ENCODE results near the gene AOAH. TPM values are rescaled to one million over a fixed set of nuclear protein-coding genes. Genes with fewer than 3 reads are reported as not detected.

The AOAH gene
- total and polyA plus RNA-seq, 2 donors from 2014 or later: 2.7 to 24.7 TPM

DNA sequence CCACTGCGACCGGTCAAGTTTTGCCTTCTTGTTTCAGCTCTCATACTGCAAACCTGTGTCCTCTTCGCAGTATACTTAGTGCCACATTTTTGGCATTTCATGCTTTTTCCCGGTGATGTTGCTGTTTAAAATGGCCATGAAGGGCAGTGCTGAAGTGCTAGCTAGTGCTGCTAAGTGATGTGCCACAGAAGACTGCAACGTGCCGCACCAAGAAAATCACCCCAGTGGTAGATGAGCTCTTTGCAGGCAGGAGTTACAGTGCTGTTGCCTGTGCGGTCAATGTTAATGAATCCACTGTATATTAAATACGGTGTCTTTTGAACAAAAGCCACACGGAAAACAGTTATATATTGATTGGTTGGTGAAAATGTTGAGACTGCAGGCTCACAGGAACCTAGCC, 214.3 kb downstream of the AOAH start:
- no peak overlapping the region for H3K27ac ChIP-seq (ENCODE audit: low read depth in 2 of 2, low read length in 2 of 2)
- no peaks in the 10 kb centered on the region for H3K4me1 ChIP-seq (ENCODE audit: control insufficient read depth in 2 of 3, insufficient read depth in 2 of 3, low read depth in 1 of 3, low read length in 3 of 3)
- intact Hi-C loops (cut with DNase I): no loop called here
- TF ChIP-seq, protein P1, sequence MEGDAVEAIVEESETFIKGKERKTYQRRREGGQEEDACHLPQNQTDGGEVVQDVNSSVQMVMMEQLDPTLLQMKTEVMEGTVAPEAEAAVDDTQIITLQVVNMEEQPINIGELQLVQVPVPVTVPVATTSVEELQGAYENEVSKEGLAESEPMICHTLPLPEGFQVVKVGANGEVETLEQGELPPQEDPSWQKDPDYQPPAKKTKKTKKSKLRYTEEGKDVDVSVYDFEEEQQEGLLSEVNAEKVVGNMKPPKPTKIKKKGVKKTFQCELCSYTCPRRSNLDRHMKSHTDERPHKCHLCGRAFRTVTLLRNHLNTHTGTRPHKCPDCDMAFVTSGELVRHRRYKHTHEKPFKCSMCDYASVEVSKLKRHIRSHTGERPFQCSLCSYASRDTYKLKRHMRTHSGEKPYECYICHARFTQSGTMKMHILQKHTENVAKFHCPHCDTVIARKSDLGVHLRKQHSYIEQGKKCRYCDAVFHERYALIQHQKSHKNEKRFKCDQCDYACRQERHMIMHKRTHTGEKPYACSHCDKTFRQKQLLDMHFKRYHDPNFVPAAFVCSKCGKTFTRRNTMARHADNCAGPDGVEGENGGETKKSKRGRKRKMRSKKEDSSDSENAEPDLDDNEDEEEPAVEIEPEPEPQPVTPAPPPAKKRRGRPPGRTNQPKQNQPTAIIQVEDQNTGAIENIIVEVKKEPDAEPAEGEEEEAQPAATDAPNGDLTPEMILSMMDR (IDR thresholded peaks at IDR 0.05; ENCODE audit: borderline replicate concordance, extremely low read depth, insufficient read depth): no peak
- DNase-seq: no peak
- no peak overlapping the region for H3K9ac ChIP-seq (ENCODE audit: low read length in 3 of 3)
- FAIRE-seq: no peak
- no peaks in the 10 kb centered on the region for H3K36me3 ChIP-seq (ENCODE audit: control insufficient read depth in 2 of 3, insufficient read depth in 3 of 3, low read length in 3 of 3)
- no peaks in the 10 kb centered on the region for H3K27me3 ChIP-seq (ENCODE audit: control insufficient read depth, insufficient read depth, low read length)
- no peaks in the 10 kb centered on the region for H3K9me3 ChIP-seq (ENCODE audit: control insufficient read depth in 2 of 3, insufficient read depth in 1 of 3, low read length in 3 of 3)
- no peak overlapping the region for H3K4me3 ChIP-seq (ENCODE audit: low read length in 3 of 3)

GRCh38 chr7:36507475-36508440, 216.5 kb downstream of the AOAH start:
- no peaks in the 10 kb centered on the region for H3K36me3 ChIP-seq (ENCODE audit: control insufficient read depth in 2 of 3, insufficient read depth in 3 of 3, low read length in 3 of 3)
- no peak overlapping the region for H3K27ac ChIP-seq (ENCODE audit: low read depth in 2 of 2, low read length in 2 of 2)
- H3K9me3 ChIP-seq (ENCODE audit: control insufficient read depth in 2 of 3, insufficient read depth in 1 of 3, low read length in 3 of 3): no peaks in the 10 kb centered on the region
- H3K4me3 ChIP-seq (ENCODE audit: low read length in 3 of 3): no peak overlapping the region
- no peak for DNase-seq
- H3K4me1 ChIP-seq (ENCODE audit: control insufficient read depth in 2 of 3, insufficient read depth in 2 of 3, low read depth in 1 of 3, low read length in 3 of 3): no peaks in the 10 kb centered on the region
- intact Hi-C loops (cut with DNase I): no loop called here
- FAIRE-seq: no peak
- H3K9ac ChIP-seq (ENCODE audit: low read length in 3 of 3): no peak overlapping the region
- no peaks in the 10 kb centered on the region for H3K27me3 ChIP-seq (ENCODE audit: control insufficient read depth, insufficient read depth, low read length)
- TF ChIP-seq, protein P1 (IDR thresholded peaks at IDR 0.05; ENCODE audit: borderline replicate concordance, extremely low read depth, insufficient read depth): no peak

DNA sequence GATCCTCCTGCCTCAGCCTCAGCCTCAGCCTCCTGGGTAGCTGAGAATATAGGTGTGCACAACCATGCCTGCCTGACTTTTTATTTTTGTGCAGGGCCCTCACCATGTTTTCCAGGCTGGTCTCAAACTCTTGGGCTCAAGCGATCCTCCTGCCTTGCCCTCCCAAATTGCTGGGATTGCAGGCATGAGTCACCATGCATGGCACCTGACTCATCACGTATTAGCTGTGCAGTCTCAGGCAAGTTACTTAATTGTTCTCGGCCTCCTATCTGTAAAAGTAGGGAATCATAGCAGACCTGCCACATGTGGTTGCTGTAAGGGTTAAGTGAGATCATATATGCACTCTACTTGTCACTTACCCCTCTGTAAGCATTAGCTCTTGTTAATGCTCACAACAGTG, 217.5 kb downstream of the AOAH start:
- Histone ChIP-seq H3K27ac (ENCODE audit: low read depth in 2 of 2, low read length in 2 of 2) (no peak overlapping the region), H3K9ac (ENCODE audit: low read length in 3 of 3) (no peak overlapping the region), H3K36me3 (ENCODE audit: control insufficient read depth in 2 of 3, insufficient read depth in 3 of 3, low read length in 3 of 3) (no peaks in the 10 kb centered on the region), H3K4me3 (ENCODE audit: low read length in 3 of 3) (no peak overlapping the region), H3K4me1 (ENCODE audit: control insufficient read depth in 2 of 3, insufficient read depth in 2 of 3, low read depth in 1 of 3, low read length in 3 of 3) (no peaks in the 10 kb centered on the region), H3K9me3 (ENCODE audit: control insufficient read depth in 2 of 3, insufficient read depth in 1 of 3, low read length in 3 of 3) (no peaks in the 10 kb centered on the region), H3K27me3 (ENCODE audit: control insufficient read depth, insufficient read depth, low read length) (no peaks in the 10 kb centered on the region)
- DNase-seq (no peak), FAIRE-seq (no peak)
- intact Hi-C loops (cut with DNase I): no loop called here
- TF ChIP-seq, protein P1 (IDR thresholded peaks at IDR 0.05; ENCODE audit: borderline replicate concordance, extremely low read depth, insufficient read depth): no peak

Measured in kidney (tissue), 14 donors.